Measurements from ENCODE around the gene SLC35F3.

DNA sequence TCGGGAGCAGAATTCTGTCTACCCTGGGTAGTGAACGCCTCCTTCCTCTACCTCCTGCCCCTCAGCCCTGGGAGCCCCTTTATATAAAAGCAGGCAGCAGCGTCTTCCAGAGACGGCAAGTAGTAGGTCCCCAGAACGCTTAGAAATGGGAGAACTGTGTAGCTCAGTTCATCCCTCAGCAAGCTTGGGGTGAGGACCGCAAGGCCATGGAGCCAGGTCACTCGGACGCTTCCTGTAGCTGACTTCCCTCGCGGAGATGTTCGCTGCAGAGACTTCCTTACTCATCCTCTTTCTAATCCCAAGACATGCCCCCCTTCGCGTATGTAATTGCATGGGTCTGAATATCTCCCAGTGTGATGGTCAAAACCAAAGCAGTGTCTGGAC lies 327.4 kb downstream of the SLC35F3 start:
- TF ChIP-seq, protein P1, sequence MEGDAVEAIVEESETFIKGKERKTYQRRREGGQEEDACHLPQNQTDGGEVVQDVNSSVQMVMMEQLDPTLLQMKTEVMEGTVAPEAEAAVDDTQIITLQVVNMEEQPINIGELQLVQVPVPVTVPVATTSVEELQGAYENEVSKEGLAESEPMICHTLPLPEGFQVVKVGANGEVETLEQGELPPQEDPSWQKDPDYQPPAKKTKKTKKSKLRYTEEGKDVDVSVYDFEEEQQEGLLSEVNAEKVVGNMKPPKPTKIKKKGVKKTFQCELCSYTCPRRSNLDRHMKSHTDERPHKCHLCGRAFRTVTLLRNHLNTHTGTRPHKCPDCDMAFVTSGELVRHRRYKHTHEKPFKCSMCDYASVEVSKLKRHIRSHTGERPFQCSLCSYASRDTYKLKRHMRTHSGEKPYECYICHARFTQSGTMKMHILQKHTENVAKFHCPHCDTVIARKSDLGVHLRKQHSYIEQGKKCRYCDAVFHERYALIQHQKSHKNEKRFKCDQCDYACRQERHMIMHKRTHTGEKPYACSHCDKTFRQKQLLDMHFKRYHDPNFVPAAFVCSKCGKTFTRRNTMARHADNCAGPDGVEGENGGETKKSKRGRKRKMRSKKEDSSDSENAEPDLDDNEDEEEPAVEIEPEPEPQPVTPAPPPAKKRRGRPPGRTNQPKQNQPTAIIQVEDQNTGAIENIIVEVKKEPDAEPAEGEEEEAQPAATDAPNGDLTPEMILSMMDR (IDR thresholded peaks at IDR 0.05; ENCODE audit: poor library complexity, severe bottlenecking) = no peak
- no peak for TF ChIP-seq MXI1 (conservative IDR thresholded peaks at IDR 0.05; ENCODE audit: poor library complexity, severe bottlenecking)
